Measurements from ENCODE around the gene MTHFD2L. TPM values are rescaled to one million over a fixed set of nuclear protein-coding genes. Genes with fewer than 3 reads are reported as not detected.
A peak's percentile ranks its signal among the peaks of the same experiment; 100 is the strongest.

Gene MTHFD2L
- total RNA-seq, 1 donor from 2014 or later = 15.5 TPM

- no peak overlapping the region for H3K4me3 ChIP-seq
- no peaks in the 10 kb centered on the region for H3K27me3 ChIP-seq
- intact Hi-C loops (cut with DNase I) = no loop called here
- H3K9me3 ChIP-seq = no peaks in the 10 kb centered on the region
- TF ChIP-seq POLR2A (IDR thresholded peaks at IDR 0.05) = no peak
- TF ChIP-seq POLR2AphosphoS5 (IDR thresholded peaks at IDR 0.05; ENCODE audit: insufficient read depth in 1 of 2, low read depth in 1 of 2) = no peak
- no peak for TF ChIP-seq CTCF (IDR thresholded peaks at IDR 0.05)
- DNase-seq (ENCODE audit: extremely low spot score in 2 of 2) = no peak
- H3K36me3 ChIP-seq = no peaks in the 10 kb centered on the region
- H3K27ac ChIP-seq = no peak overlapping the region
- peaks cover 9% of the 10 kb centered on the region for H3K4me1 ChIP-seq
Observed at GRCh38 chr4:74110670-74111069, 47.2 kb upstream of the MTHFD2L start.

GRCh38 chr4:74111306-74111975 lies 46.5 kb upstream of the MTHFD2L start:
- no peaks in the 10 kb centered on the region for H3K27me3 ChIP-seq
- H3K4me1 ChIP-seq = peaks cover 12% of the 10 kb centered on the region
- H3K27ac ChIP-seq = no peak overlapping the region
- TF ChIP-seq CTCF (IDR thresholded peaks at IDR 0.05) = no peak
- TF ChIP-seq POLR2AphosphoS5 (IDR thresholded peaks at IDR 0.05; ENCODE audit: insufficient read depth in 1 of 2, low read depth in 1 of 2) = no peak
- TF ChIP-seq POLR2A (IDR thresholded peaks at IDR 0.05) = no peak
- no peaks in the 10 kb centered on the region for H3K36me3 ChIP-seq
- no peak overlapping the region for H3K4me3 ChIP-seq
- H3K9me3 ChIP-seq = no peaks in the 10 kb centered on the region
- DNase-seq (ENCODE audit: extremely low spot score in 2 of 2) = no peak
- intact Hi-C loops (cut with DNase I) = no loop called here

GRCh38 chr4:74111990-74112389 lies 45.9 kb upstream of the MTHFD2L start:
- Histone ChIP-seq H3K4me3 (no peak overlapping the region), H3K27me3 (no peaks in the 10 kb centered on the region), H3K9me3 (no peaks in the 10 kb centered on the region), H3K36me3 (no peaks in the 10 kb centered on the region), H3K27ac (no peak overlapping the region), H3K4me1 (peaks cover 18% of the 10 kb centered on the region)
- intact Hi-C loops (cut with DNase I) = no loop called here
- no peak for DNase-seq (ENCODE audit: extremely low spot score in 2 of 2)
- TF ChIP-seq CTCF (IDR thresholded peaks at IDR 0.05) (no peak), POLR2AphosphoS5 (IDR thresholded peaks at IDR 0.05; ENCODE audit: insufficient read depth in 1 of 2, low read depth in 1 of 2) (peak in 1 of 2 donors; percentile 53)

- Histone ChIP-seq H3K9me3 (no peaks in the 10 kb centered on the region), H3K36me3 (no peaks in the 10 kb centered on the region), H3K4me1 (peaks cover 23% of the 10 kb centered on the region), H3K4me3 (no peak overlapping the region), H3K27me3 (no peaks in the 10 kb centered on the region), H3K27ac (no peak overlapping the region)
- TF ChIP-seq POLR2A (IDR thresholded peaks at IDR 0.05) (no peak), CTCF (IDR thresholded peaks at IDR 0.05) (no peak), POLR2AphosphoS5 (IDR thresholded peaks at IDR 0.05; ENCODE audit: insufficient read depth in 1 of 2, low read depth in 1 of 2) (no peak)
- DNase-seq (ENCODE audit: extremely low spot score in 2 of 2) = no peak
- intact Hi-C loops (cut with DNase I) = no loop called here
Observed at GRCh38 chr4:74112399-74113105, 45.4 kb upstream of the MTHFD2L start.

- no peak for TF ChIP-seq CTCF (IDR thresholded peaks at IDR 0.05)
- TF ChIP-seq POLR2AphosphoS5 (IDR thresholded peaks at IDR 0.05; ENCODE audit: insufficient read depth in 1 of 2, low read depth in 1 of 2) = no peak
- TF ChIP-seq POLR2A (IDR thresholded peaks at IDR 0.05) = no peak
- Histone ChIP-seq H3K36me3 (no peaks in the 10 kb centered on the region), H3K4me1 (peaks cover 24% of the 10 kb centered on the region), H3K4me3 (no peak overlapping the region), H3K9me3 (no peaks in the 10 kb centered on the region), H3K27ac (no peak overlapping the region), H3K27me3 (no peaks in the 10 kb centered on the region)
- DNase-seq (ENCODE audit: extremely low spot score in 2 of 2) = no peak
- intact Hi-C loops (cut with DNase I) = no loop called here
Observed at GRCh38 chr4:74114234-74114633, 43.7 kb upstream of the MTHFD2L start.
